Middle frontal gyrus (tissue), 1 donor: ENCODE results near the gene OR2Y1.
"Not testable (repeated sequence)": the region's sequence is repeated elsewhere in the genome, so short reads cannot be mapped to it uniquely, and the experiment has no call there.

Source experiments
- DNase-seq: peaks from one replicate; pipeline ENCODE4 v3.0.0-alpha.2; 2015; ENCODE audit warnings: low spot score; ENCODE audit errors: extremely low spot score

Gene OR2Y1

GRCh38 chr5:180740953-180741352 lies 1.1 kb upstream of the OR2Y1 start:
- DNase-seq: not testable (repeated sequence)

GRCh38 chr5:180739271-180739670 lies 587 bp downstream of the OR2Y1 start:
- DNase-seq: no peak

GRCh38 chr5:180736536-180736935 lies 3.3 kb downstream of the OR2Y1 start:
- no peak for DNase-seq

GRCh38 chr5:180724944-180725343 lies 14.9 kb downstream of the OR2Y1 start:
- no peak for DNase-seq

- no peak for DNase-seq
Measured at GRCh38 chr5:180723936-180724335, 15.9 kb downstream of the OR2Y1 start.

- no peak for DNase-seq
Measured at GRCh38 chr5:180720486-180720885, 19.4 kb downstream of the OR2Y1 start.

GRCh38 chr5:180719781-180720180 lies 20.1 kb downstream of the OR2Y1 start:
- no peak for DNase-seq

GRCh38 chr5:180718810-180719453 lies 20.9 kb downstream of the OR2Y1 start:
- DNase-seq: no peak

GRCh38 chr5:180717989-180718388 lies 21.9 kb downstream of the OR2Y1 start:
- DNase-seq: no peak

- no peak for DNase-seq
Measured at GRCh38 chr5:180704362-180704761, 35.5 kb downstream of the OR2Y1 start.

- no peak for DNase-seq
Measured at GRCh38 chr5:180703912-180704311, 35.9 kb downstream of the OR2Y1 start.

GRCh38 chr5:180703371-180703770 lies 36.5 kb downstream of the OR2Y1 start:
- not testable (repeated sequence) for DNase-seq

- DNase-seq: not testable (repeated sequence)
Measured at GRCh38 chr5:180700440-180700839, 39.4 kb downstream of the OR2Y1 start.

GRCh38 chr5:180699042-180699441 lies 40.8 kb downstream of the OR2Y1 start:
- no peak for DNase-seq

GRCh38 chr5:180696116-180696515 lies 43.7 kb downstream of the OR2Y1 start:
- DNase-seq: no peak

GRCh38 chr5:180692429-180692828 lies 47.4 kb downstream of the OR2Y1 start:
- no peak for DNase-seq

- no peak for DNase-seq
Measured at GRCh38 chr5:180691046-180691445, 48.8 kb downstream of the OR2Y1 start.

GRCh38 chr5:180690562-180690961 lies 49.3 kb downstream of the OR2Y1 start:
- no peak for DNase-seq

- DNase-seq: no peak
Measured at GRCh38 chr5:180689775-180690174, 50.1 kb downstream of the OR2Y1 start.
